ENCODE results near the gene ATP6V1B1. TPM values are rescaled to one million over a fixed set of nuclear protein-coding genes. Genes with fewer than 3 reads are reported as not detected.

ATP6V1B1 gene
- total and polyA plus RNA-seq, 8 donors = 1.4 to 17.0 (median 2.8) TPM

DNA sequence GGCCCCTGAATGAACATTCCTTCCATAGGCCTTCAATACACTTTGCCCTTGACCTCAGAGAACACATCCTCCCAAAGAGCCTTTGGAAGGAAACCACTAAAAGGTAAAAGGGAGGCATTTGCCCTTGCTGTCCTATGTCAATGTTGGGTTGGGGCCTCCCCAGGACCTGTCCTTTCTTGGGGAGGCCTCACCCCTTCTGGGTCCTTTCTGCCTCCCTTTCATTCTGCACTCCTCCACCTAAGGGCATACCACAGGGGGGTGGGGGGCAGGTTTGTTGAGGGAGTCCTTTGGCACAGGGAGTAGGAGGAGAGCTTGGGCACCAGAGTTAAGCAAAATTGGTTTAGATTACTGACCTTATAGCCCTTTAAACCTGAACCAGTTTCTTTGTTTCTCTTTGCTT, 32.5 kb upstream of the ATP6V1B1 start:
- no peak for ATAC-seq
- FAIRE-seq = no peak
- Histone ChIP-seq H3K27ac (no peak overlapping the region), H3K27me3 (no peaks in the 10 kb centered on the region), H3K4me1 (no peaks in the 10 kb centered on the region), H3K9me3 (no peaks in the 10 kb centered on the region), H3K4me3 (no peak overlapping the region), H3K36me3 (no peaks in the 10 kb centered on the region)
- intact Hi-C loops (cut with DNase I) = no loop called here
- no peak for DNase-seq
- TF ChIP-seq, protein P1, sequence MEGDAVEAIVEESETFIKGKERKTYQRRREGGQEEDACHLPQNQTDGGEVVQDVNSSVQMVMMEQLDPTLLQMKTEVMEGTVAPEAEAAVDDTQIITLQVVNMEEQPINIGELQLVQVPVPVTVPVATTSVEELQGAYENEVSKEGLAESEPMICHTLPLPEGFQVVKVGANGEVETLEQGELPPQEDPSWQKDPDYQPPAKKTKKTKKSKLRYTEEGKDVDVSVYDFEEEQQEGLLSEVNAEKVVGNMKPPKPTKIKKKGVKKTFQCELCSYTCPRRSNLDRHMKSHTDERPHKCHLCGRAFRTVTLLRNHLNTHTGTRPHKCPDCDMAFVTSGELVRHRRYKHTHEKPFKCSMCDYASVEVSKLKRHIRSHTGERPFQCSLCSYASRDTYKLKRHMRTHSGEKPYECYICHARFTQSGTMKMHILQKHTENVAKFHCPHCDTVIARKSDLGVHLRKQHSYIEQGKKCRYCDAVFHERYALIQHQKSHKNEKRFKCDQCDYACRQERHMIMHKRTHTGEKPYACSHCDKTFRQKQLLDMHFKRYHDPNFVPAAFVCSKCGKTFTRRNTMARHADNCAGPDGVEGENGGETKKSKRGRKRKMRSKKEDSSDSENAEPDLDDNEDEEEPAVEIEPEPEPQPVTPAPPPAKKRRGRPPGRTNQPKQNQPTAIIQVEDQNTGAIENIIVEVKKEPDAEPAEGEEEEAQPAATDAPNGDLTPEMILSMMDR (IDR thresholded peaks at IDR 0.05) = no peak

DNA sequence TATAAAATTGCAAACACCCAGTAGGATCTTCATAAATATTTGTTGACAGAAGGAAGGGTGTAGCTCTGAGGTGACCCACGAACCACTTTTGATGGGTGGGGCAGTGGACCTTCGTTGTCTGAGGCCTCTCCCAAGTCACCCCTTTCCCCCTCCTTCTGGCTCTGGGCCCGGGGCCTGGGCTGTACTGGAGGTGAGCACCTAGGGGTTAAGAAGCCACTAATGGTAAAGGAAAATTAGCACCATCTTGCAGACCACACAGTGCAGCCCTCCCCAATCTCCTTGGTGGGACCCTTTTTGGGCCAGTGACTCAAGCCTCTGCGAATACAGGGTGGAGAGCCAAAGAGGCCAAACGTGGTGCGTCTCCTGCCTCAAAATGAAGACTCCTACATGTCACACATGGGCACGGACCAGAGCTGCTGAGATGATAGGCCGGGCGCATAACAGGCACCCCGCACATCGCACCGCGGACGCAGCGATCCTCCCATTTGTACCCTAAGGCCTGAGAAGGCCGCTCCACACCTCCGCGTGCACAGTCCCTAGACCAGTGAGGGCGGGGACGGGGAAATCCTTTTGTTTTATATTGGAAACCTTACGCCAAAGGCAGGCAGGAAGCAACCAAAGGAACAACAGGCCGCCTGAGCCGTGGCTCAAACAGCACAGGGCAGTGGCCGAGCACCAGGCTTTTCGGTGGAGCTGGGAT, 31.9 kb upstream of the ATP6V1B1 start:
- intact Hi-C loops (cut with DNase I) = no loop called here
- no peak overlapping the region for H3K4me3 ChIP-seq
- FAIRE-seq (no peak), ATAC-seq (no peak), DNase-seq (no peak)
- no peaks in the 10 kb centered on the region for H3K27me3 ChIP-seq
- TF ChIP-seq, protein P1 (IDR thresholded peaks at IDR 0.05) = no peak
- H3K36me3 ChIP-seq = no peaks in the 10 kb centered on the region
- 84 to 87% methylated on average over 25 of the region's 25 CpGs for WGBS, 2 donors
- H3K27ac ChIP-seq = no peak overlapping the region
- H3K9me3 ChIP-seq = no peaks in the 10 kb centered on the region
- H3K4me1 ChIP-seq = no peaks in the 10 kb centered on the region

DNA sequence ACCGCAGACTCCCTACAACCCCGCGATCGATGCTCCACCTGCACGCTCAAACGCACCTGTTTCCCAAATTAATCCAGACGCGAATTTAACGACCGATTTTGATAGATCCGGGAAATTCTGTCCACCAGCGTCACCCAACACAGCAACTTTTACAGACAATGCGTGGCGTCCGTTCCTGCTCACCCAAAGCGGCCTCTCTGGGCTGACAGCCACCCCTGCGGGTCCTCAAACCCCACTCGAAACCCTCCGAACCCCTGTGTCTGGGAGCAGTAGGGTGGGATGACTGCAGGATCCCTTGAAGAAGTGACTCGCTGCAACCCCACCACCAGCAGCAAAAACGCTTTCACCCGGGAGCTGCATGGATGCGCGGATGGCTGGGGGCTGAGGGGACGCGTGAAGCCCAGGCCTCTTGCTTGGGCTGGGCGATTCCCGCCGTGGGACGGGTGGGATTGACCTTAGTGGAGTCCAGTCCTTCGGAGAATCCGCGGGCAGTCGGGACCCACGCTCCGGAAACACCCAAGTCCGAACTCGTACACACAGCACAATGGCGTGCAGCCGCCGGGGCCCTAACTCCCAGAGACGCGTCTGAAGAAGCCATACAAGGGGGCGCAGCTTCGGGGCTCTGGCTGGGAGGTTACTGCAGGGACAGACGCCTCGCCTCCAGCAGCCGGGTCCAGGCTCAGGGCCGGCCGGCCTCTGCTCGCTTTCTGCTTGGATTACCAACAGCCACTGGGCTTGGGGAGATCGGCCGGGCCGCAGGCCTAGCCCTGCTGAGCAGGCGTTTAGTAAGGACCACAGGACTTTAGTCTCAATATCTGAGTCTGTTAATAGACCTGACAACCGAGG, 31.1 kb upstream of the ATP6V1B1 start:
- Histone ChIP-seq H3K4me3 (no peak overlapping the region), H3K36me3 (no peaks in the 10 kb centered on the region), H3K27ac (no peak overlapping the region), H3K9me3 (no peaks in the 10 kb centered on the region), H3K4me1 (no peaks in the 10 kb centered on the region), H3K27me3 (no peaks in the 10 kb centered on the region)
- TF ChIP-seq, protein P1 (IDR thresholded peaks at IDR 0.05) = no peak
- DNase-seq (peak in 1 of 6 donors; percentile 74), FAIRE-seq (no peak), ATAC-seq (no peak)
- intact Hi-C loops (cut with DNase I) = no loop called here
- WGBS, 2 donors = 74 to 81% methylated on average over 56 of the region's 56 CpGs

DNA sequence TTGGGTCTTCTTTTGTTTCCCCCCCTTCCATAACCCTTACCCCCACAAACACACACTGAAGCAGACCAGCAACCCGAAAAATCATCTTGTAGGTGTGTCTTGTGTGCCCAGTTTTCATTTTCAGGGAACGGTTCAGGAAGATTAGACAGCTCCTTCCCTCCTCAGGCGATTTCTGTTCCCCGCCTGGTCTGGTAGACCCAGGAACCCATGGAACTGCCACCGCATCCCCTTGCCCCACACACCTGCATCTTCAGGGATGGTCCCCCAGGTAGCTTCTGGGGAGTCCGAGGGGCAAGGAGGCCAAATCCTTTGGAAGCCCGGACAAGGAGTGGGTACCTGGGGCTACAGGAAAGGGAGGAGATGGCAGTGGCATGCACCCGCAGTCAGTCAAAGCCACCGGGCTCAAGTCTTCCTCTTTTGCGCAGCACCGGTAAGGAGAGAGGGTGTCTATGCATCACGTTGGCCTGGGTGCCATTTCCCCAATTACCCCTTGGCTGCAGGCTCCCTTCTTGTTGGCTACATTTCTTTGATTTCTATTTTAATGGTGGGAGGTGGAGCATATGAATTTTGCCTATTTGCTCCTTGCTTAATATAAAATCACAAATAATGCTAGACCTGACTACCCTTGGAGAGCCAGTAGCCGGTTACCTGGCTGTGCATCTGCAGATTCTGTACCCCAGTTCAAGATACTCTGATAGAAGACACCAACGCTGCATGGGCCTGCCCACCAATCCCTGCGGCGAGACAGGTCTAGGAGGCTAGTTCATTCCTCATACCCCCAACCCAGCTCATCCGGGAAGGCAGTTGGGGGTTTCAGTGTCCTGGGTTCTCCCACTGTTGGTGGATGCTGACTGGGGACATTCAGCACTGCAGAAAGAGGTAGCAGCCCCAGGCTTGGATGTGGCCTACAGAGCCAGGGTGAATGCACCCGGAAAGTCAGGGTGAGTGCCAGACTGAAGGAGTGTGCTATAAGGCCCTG, 30.0 kb upstream of the ATP6V1B1 start:
- ATAC-seq (no peak), DNase-seq (no peak), FAIRE-seq (no peak)
- H3K36me3 ChIP-seq = no peaks in the 10 kb centered on the region
- H3K4me3 ChIP-seq = no peak overlapping the region
- H3K27me3 ChIP-seq = no peaks in the 10 kb centered on the region
- no peaks in the 10 kb centered on the region for H3K9me3 ChIP-seq
- no peaks in the 10 kb centered on the region for H3K4me1 ChIP-seq
- TF ChIP-seq, protein P1 (IDR thresholded peaks at IDR 0.05) = no peak
- no peak overlapping the region for H3K27ac ChIP-seq
- intact Hi-C loops (cut with DNase I) = no loop called here
- 87 to 88% methylated on average over 17 to 18 of the region's 18 CpGs for WGBS, 2 donors

All from pancreas (tissue), 10 donors.